Stimulated activated naive B cell treated with anti-CD40 and anti-IgM and Interleukin-4, amounts not matched to agents 10 μg/mL and 1 μg/mL and 100 μg/mL, for 72 hours (primary cell): Measurements from ENCODE around the gene MGMT.
A peak's percentile ranks its signal among the peaks of the same experiment; 100 is the strongest.

Experiments
- ATAC-seq, 2 donors: fragments of 150-1000 bp; cut with Tn5 transposase; replicated peaks; 2 replicates each; pipeline ENCODE4 v1.10.0; 2021; ENCODE audit warnings: moderate library complexity in 1 of 2
- DNase-seq: peaks from one replicate; pipeline ENCODE4 v3.0.0; 2021
- H3K27ac Mint-ChIP-seq: one replicate; pipeline ENCODE4 v1.8.0; 2022; ENCODE audit warnings: mild to moderate bottlenecking, mixed read lengths
- H3K27me3 Mint-ChIP-seq, 2 donors: one replicate each; pipeline ENCODE4 v1.8.0; 2022; ENCODE audit warnings: mixed read lengths in 2 of 2
- H3K36me3 Mint-ChIP-seq, 2 donors: one replicate each; pipeline ENCODE4 v1.8.0; 2022; ENCODE audit warnings: mixed read lengths in 2 of 2, mild to moderate bottlenecking in 1 of 2
- H3K4me1 Mint-ChIP-seq, 2 donors: one replicate each; pipeline ENCODE4 v1.8.0; 2022; ENCODE audit warnings: mixed read lengths in 2 of 2, mild to moderate bottlenecking in 1 of 2
- H3K4me3 Mint-ChIP-seq, 2 donors: one replicate each; pipeline ENCODE4 v1.8.0; 2022; ENCODE audit warnings: mild to moderate bottlenecking in 2 of 2, mixed read lengths in 2 of 2, moderate library complexity in 1 of 2
- H3K9me3 Mint-ChIP-seq, 2 donors: one replicate each; pipeline ENCODE4 v1.8.0; 2022; ENCODE audit warnings: mixed read lengths in 2 of 2, mild to moderate bottlenecking in 1 of 2

The MGMT gene

GRCh38 chr10:129444359-129444758 is 22.7 kb upstream of the MGMT start:
- H3K9me3 Mint-ChIP-seq, result no peaks in the 10 kb centered on the region
- H3K36me3 Mint-ChIP-seq, result no peaks in the 10 kb centered on the region
- DNase-seq (no peak), ATAC-seq (no peak)
- peaks cover 10 to 20% of the 10 kb centered on the region in 2 donors for H3K27me3 Mint-ChIP-seq
- no peak overlapping the region for H3K4me3 Mint-ChIP-seq
- no peaks in the 10 kb centered on the region for H3K4me1 Mint-ChIP-seq
- H3K27ac Mint-ChIP-seq, result no peak overlapping the region

GRCh38 chr10:129445436-129446182 is 21.4 kb upstream of the MGMT start:
- no peak for DNase-seq
- Mint-ChIP-seq H3K36me3 (no peaks in the 10 kb centered on the region), H3K4me3 (no peak overlapping the region), H3K4me1 (no peaks in the 10 kb centered on the region), H3K27me3 (peaks cover 6 to 18% of the 10 kb centered on the region in 2 donors), H3K9me3 (no peaks in the 10 kb centered on the region), H3K27ac (no peak overlapping the region)
- ATAC-seq, result no peak

- peaks cover 6 to 18% of the 10 kb centered on the region in 2 donors for H3K27me3 Mint-ChIP-seq
- no peaks in the 10 kb centered on the region for H3K4me1 Mint-ChIP-seq
- no peaks in the 10 kb centered on the region for H3K36me3 Mint-ChIP-seq
- no peak overlapping the region for H3K4me3 Mint-ChIP-seq
- no peak overlapping the region for H3K27ac Mint-ChIP-seq
- ATAC-seq, result no peak
- H3K9me3 Mint-ChIP-seq, result no peaks in the 10 kb centered on the region
- DNase-seq, result no peak
These were observed 20.9 kb upstream of the MGMT start for GRCh38 chr10:129446183-129446581.

GRCh38 chr10:129447486-129447885 is 19.6 kb upstream of the MGMT start:
- peaks cover 6 to 18% of the 10 kb centered on the region in 2 donors for H3K27me3 Mint-ChIP-seq
- H3K36me3 Mint-ChIP-seq, result no peaks in the 10 kb centered on the region
- no peak overlapping the region for H3K27ac Mint-ChIP-seq
- no peaks in the 10 kb centered on the region for H3K4me1 Mint-ChIP-seq
- no peak overlapping the region for H3K4me3 Mint-ChIP-seq
- DNase-seq (no peak), ATAC-seq (no peak)
- peaks cover 3 to 6% of the 10 kb centered on the region in 2 donors for H3K9me3 Mint-ChIP-seq

GRCh38 chr10:129448086-129448485 is 19.0 kb upstream of the MGMT start:
- no peak for ATAC-seq
- Mint-ChIP-seq H3K4me3 (no peak overlapping the region), H3K4me1 (no peaks in the 10 kb centered on the region), H3K27ac (no peak overlapping the region), H3K27me3 (peaks cover 6 to 14% of the 10 kb centered on the region in 2 donors), H3K36me3 (no peaks in the 10 kb centered on the region), H3K9me3 (peaks cover 3 to 7% of the 10 kb centered on the region in 2 donors)
- DNase-seq, result no peak

GRCh38 chr10:129448539-129448938 is 18.5 kb upstream of the MGMT start:
- Mint-ChIP-seq H3K4me1 (no peaks in the 10 kb centered on the region), H3K27me3 (peaks cover 6 to 13% of the 10 kb centered on the region in 2 donors), H3K4me3 (no peak overlapping the region), H3K27ac (no peak overlapping the region), H3K9me3 (peaks cover 3 to 7% of the 10 kb centered on the region in 2 donors), H3K36me3 (no peaks in the 10 kb centered on the region)
- DNase-seq (no peak), ATAC-seq (no peak)

- no peaks in the 10 kb centered on the region for H3K36me3 Mint-ChIP-seq
- H3K27ac Mint-ChIP-seq, result no peak overlapping the region
- H3K4me3 Mint-ChIP-seq, result no peak overlapping the region
- peaks cover 3 to 7% of the 10 kb centered on the region in 2 donors for H3K9me3 Mint-ChIP-seq
- H3K4me1 Mint-ChIP-seq, result no peaks in the 10 kb centered on the region
- ATAC-seq (no peak), DNase-seq (no peak)
- H3K27me3 Mint-ChIP-seq, result peaks cover 10 to 17% of the 10 kb centered on the region in 2 donors
These were observed 17.1 kb upstream of the MGMT start for GRCh38 chr10:129449893-129450292.

- DNase-seq (no peak), ATAC-seq (no peak)
- Mint-ChIP-seq H3K9me3 (peaks cover 3 to 7% of the 10 kb centered on the region in 2 donors), H3K27ac (no peak overlapping the region), H3K27me3 (peaks cover 12 to 19% of the 10 kb centered on the region in 2 donors), H3K4me1 (no peaks in the 10 kb centered on the region), H3K4me3 (no peak overlapping the region), H3K36me3 (no peaks in the 10 kb centered on the region)
These were observed 16.6 kb upstream of the MGMT start for GRCh38 chr10:129450391-129450790.

GRCh38 chr10:129455625-129456024 is 11.4 kb upstream of the MGMT start:
- Mint-ChIP-seq H3K27me3 (peaks cover 31 to 35% of the 10 kb centered on the region in 2 donors), H3K4me1 (no peaks in the 10 kb centered on the region), H3K4me3 (no peak overlapping the region), H3K9me3 (peaks cover 3 to 7% of the 10 kb centered on the region in 2 donors), H3K36me3 (no peaks in the 10 kb centered on the region), H3K27ac (no peak overlapping the region)
- DNase-seq (no peak), ATAC-seq (no peak)

- DNase-seq (no peak), ATAC-seq (no peak)
- H3K4me1 Mint-ChIP-seq, result no peaks in the 10 kb centered on the region
- H3K36me3 Mint-ChIP-seq, result no peaks in the 10 kb centered on the region
- H3K4me3 Mint-ChIP-seq, result no peak overlapping the region
- peaks cover 27 to 37% of the 10 kb centered on the region in 2 donors for H3K27me3 Mint-ChIP-seq
- H3K27ac Mint-ChIP-seq, result no peak overlapping the region
- no peaks in the 10 kb centered on the region for H3K9me3 Mint-ChIP-seq
These were observed 7.1 kb upstream of the MGMT start for GRCh38 chr10:129459762-129460539.

- no peaks in the 10 kb centered on the region for H3K9me3 Mint-ChIP-seq
- peaks cover 3 to 7% of the 10 kb centered on the region in 2 donors for H3K4me1 Mint-ChIP-seq
- ATAC-seq (no peak), DNase-seq (no peak)
- no peak overlapping the region for H3K4me3 Mint-ChIP-seq
- H3K27me3 Mint-ChIP-seq, result peaks cover 18 to 22% of the 10 kb centered on the region in 2 donors
- no peak overlapping the region for H3K27ac Mint-ChIP-seq
- H3K36me3 Mint-ChIP-seq, result no peaks in the 10 kb centered on the region
These were observed 4.7 kb upstream of the MGMT start for GRCh38 chr10:129462257-129462795.

GRCh38 chr10:129464251-129464650 is 2.8 kb upstream of the MGMT start:
- Mint-ChIP-seq H3K27ac (no peak overlapping the region), H3K4me1 (peaks cover 8 to 18% of the 10 kb centered on the region in 2 donors), H3K9me3 (no peaks in the 10 kb centered on the region), H3K4me3 (no peak overlapping the region), H3K36me3 (no peaks in the 10 kb centered on the region), H3K27me3 (peaks cover 3 to 7% of the 10 kb centered on the region in 2 donors)
- ATAC-seq (no peak), DNase-seq (no peak)

GRCh38 chr10:129465796-129466702 is 992 bp upstream of the MGMT start:
- H3K4me3 Mint-ChIP-seq, result peak overlapping the region; percentile 79 to 91
- peak; percentile 0 to 4 for ATAC-seq
- DNase-seq, result no peak
- H3K27me3 Mint-ChIP-seq, result peaks cover 0 to 7% of the 10 kb centered on the region in 2 donors
- H3K9me3 Mint-ChIP-seq, result no peaks in the 10 kb centered on the region
- H3K27ac Mint-ChIP-seq, result peak overlapping the region; percentile 90
- peaks cover 5 to 8% of the 10 kb centered on the region in 2 donors for H3K36me3 Mint-ChIP-seq
- H3K4me1 Mint-ChIP-seq, result peaks cover 10 to 25% of the 10 kb centered on the region in 2 donors
